K562 (cell line): ENCODE measurements around the gene GIGYF2. TPM values are rescaled to one million over a fixed set of nuclear protein-coding genes. Genes with fewer than 3 reads are reported as not detected.

Experiments
- CREB1 ChIP-seq, 2 experiments: sonication (generic) in 1 of 2; formaldehyde crosslinking in 1 of 2; IDR thresholded peaks; 2 replicates each; pipeline versions ENCODE4 v1.6.1 to v1.8.0; 2012 to 2022; ENCODE audit warnings: inconsistent platforms in 1 of 2, mild to moderate bottlenecking in 1 of 2, missing genetic modification reagents in 1 of 2, moderate library complexity in 1 of 2
- HNRNPK ChIP-seq: fragments of 200-400 bp; formaldehyde crosslinking; IDR thresholded peaks from one replicate; pipeline ENCODE4 v1.6.1; 2018; ENCODE audit warnings: mild to moderate bottlenecking, low read depth, low read length; ENCODE audit not compliant: poor library complexity, severe bottlenecking
- JUND ChIP-seq, 2 experiments: IDR thresholded peaks; 2 replicates in 1 of 2; 3 replicates in 1 of 2; pipeline ENCODE4 v1.6.1; 2011; ENCODE audit warnings: borderline replicate concordance in 2 of 2, low read depth in 2 of 2, low read length in 2 of 2, improper control_type of control experiment in 1 of 2, missing biosample characterization in 1 of 2, missing genetic modification characterization in 1 of 2, missing genetic modification reagents in 1 of 2
- MED1 ChIP-seq: sonication (generic); formaldehyde crosslinking; IDR thresholded peaks from 2 replicates; pipeline ENCODE4 v1.8.1; 2023; ENCODE audit warnings: missing genetic modification reagents, borderline replicate concordance
- NFATC3 ChIP-seq: fragments of 450-650 bp; IDR thresholded peaks from 2 replicates; pipeline ENCODE4 v1.6.1; 2017; ENCODE audit warnings: mild to moderate bottlenecking
- polyA plus RNA-seq, 8 experiments: library from polyadenylated mRNA; depleted of rRNA in 4 of 8; stranded (reverse) in 5 of 8; unstranded in 3 of 8; fragments of >200 nt; fragmentation: Nextera tagmentation in 2 of 8; fragmentation: Illumina TruSeq in 1 of 8; extraction: Ambion mirVana in 2 of 8; extraction: Trizol in 1 of 8; gene quantifications; 2 replicates each; pipeline versions ENCODE4 v1.2.1 to v1.2.3, GENCODE V29; 2011 to 2014; ENCODE audit warnings: inconsistent platforms in 1 of 8, missing spikeins in 1 of 8
- total RNA-seq, 7 experiments: library from RNA; depleted of rRNA in 6 of 7; stranded (reverse); fragments of >200 nt in 6 of 7; fragmentation: Illumina TruSeq in 2 of 7; extraction: Trizol in 2 of 7; gene quantifications; 2 replicates each; pipeline versions ENCODE4 v1.2.1 to v1.2.3, GENCODE V29; 2011 to 2021; ENCODE audit warnings: low replicate concordance in 1 of 7
- TF ChIP-seq, protein P1 (sequence below): sonication (generic); formaldehyde crosslinking; IDR thresholded peaks from 2 replicates; pipeline ENCODE4 v1.9.0; 2022; ENCODE audit warnings: mild to moderate bottlenecking, missing genetic modification reagents
- TF ChIP-seq, protein P2 (sequence below): fragments of 450-650 bp; IDR thresholded peaks from 2 replicates; pipeline ENCODE4 v1.6.1; 2017; ENCODE audit warnings: antibody characterized with exemption, mild to moderate bottlenecking
- TF ChIP-seq, protein P3 (sequence below): sonication (generic); formaldehyde crosslinking; IDR thresholded peaks from 2 replicates; pipeline ENCODE4 v1.8.0; 2022; ENCODE audit warnings: mild to moderate bottlenecking, missing genetic modification reagents, borderline replicate concordance

The GIGYF2 gene
- total and polyA plus RNA-seq, 9 of the 15 experiments (the other 6 are each of a cell fraction or from before 2014, with no cell fraction given), result 12.7 to 52.7 (median 34.9) TPM

GRCh38 chr2:232794981-232795380 lies 97.8 kb downstream of the GIGYF2 start (continued):
- TF ChIP-seq, protein P1, sequence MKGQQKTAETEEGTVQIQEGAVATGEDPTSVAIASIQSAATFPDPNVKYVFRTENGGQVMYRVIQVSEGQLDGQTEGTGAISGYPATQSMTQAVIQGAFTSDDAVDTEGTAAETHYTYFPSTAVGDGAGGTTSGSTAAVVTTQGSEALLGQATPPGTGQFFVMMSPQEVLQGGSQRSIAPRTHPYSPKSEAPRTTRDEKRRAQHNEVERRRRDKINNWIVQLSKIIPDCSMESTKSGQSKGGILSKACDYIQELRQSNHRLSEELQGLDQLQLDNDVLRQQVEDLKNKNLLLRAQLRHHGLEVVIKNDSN (CRISPR knock-in tag), result no peak
- TF ChIP-seq HNRNPK, result no peak
- TF ChIP-seq, protein P2, sequence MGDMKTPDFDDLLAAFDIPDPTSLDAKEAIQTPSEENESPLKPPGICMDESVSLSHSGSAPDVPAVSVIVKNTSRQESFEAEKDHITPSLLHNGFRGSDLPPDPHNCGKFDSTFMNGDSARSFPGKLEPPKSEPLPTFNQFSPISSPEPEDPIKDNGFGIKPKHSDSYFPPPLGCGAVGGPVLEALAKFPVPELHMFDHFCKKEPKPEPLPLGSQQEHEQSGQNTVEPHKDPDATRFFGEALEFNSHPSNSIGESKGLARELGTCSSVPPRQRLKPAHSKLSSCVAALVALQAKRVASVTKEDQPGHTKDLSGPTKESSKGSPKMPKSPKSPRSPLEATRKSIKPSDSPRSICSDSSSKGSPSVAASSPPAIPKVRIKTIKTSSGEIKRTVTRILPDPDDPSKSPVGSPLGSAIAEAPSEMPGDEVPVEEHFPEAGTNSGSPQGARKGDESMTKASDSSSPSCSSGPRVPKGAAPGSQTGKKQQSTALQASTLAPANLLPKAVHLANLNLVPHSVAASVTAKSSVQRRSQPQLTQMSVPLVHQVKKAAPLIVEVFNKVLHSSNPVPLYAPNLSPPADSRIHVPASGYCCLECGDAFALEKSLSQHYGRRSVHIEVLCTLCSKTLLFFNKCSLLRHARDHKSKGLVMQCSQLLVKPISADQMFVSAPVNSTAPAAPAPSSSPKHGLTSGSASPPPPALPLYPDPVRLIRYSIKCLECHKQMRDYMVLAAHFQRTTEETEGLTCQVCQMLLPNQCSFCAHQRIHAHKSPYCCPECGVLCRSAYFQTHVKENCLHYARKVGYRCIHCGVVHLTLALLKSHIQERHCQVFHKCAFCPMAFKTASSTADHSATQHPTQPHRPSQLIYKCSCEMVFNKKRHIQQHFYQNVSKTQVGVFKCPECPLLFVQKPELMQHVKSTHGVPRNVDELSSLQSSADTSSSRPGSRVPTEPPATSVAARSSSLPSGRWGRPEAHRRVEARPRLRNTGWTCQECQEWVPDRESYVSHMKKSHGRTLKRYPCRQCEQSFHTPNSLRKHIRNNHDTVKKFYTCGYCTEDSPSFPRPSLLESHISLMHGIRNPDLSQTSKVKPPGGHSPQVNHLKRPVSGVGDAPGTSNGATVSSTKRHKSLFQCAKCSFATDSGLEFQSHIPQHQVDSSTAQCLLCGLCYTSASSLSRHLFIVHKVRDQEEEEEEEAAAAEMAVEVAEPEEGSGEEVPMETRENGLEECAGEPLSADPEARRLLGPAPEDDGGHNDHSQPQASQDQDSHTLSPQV, result no peak
- TF ChIP-seq, protein P3, sequence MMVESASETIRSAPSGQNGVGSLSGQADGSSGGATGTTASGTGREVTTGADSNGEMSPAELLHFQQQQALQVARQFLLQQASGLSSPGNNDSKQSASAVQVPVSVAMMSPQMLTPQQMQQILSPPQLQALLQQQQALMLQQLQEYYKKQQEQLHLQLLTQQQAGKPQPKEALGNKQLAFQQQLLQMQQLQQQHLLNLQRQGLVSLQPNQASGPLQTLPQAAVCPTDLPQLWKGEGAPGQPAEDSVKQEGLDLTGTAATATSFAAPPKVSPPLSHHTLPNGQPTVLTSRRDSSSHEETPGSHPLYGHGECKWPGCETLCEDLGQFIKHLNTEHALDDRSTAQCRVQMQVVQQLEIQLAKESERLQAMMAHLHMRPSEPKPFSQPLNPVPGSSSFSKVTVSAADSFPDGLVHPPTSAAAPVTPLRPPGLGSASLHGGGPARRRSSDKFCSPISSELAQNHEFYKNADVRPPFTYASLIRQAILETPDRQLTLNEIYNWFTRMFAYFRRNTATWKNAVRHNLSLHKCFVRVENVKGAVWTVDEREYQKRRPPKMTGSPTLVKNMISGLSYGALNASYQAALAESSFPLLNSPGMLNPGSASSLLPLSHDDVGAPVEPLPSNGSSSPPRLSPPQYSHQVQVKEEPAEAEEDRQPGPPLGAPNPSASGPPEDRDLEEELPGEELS (CRISPR knock-in tag), result no peak
- TF ChIP-seq JUND (IDR thresholded peaks at IDR 0.05; ENCODE audit: borderline replicate concordance, low read depth, low read length), result no peak
- TF ChIP-seq JUND (tag; IDR thresholded peaks at IDR 0.05; ENCODE audit: borderline replicate concordance, low read depth, low read length), result no peak
- no peak for TF ChIP-seq CREB1 (IDR thresholded peaks at IDR 0.05)
- no peak for TF ChIP-seq CREB1 (CRISPR knock-in tag; IDR thresholded peaks at IDR 0.05)
- TF ChIP-seq MED1 (CRISPR knock-in tag), result no peak
- TF ChIP-seq NFATC3, result no peak
